GM18511 (cell line): ENCODE measurements around the gene CDH9.

Source experiments
- ATAC-seq: cut with Tn5 transposase; IDR thresholded peaks from one replicate; pipeline ENCODE4 v1.9.1; 2021; ENCODE audit warnings: mild to moderate bottlenecking, moderate library complexity; ENCODE audit not compliant: unreplicated experiment

CDH9 gene

GRCh38 chr5:27038476-27038875 lies at the start of gene CDH9:
CDH9 (minus strand) TSS chr5:27038586; CDS start chr5:26988333, 50,253 bp downstream.
- no peak for ATAC-seq

GRCh38 chr5:27087747-27088146 lies 49.4 kb upstream of the CDH9 start:
- no peak for ATAC-seq

GRCh38 chr5:27083449-27084415 lies 45.3 kb upstream of the CDH9 start:
- ATAC-seq, result no peak

GRCh38 chr5:27080147-27080546 lies 41.8 kb upstream of the CDH9 start:
- no peak for ATAC-seq

DNA sequence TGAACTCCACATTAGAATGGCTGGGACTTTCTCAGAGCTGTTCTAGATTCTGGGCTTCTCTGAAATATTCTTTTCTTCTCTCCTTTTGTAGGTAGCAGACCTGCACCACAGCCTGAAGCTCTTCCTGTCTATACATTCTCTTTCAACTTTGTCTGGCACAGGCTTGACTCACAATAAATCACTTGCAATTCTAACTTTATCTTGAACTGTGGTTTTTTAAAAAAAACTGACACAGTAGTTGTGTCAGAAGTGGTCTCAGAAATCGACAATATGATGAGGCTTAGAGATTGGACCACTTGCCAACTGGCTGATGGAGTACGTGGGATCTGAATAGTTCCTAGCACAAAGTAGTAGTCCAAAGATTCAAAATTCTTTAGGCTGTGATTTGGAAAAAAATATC lies 24.1 kb upstream of the CDH9 start:
- ATAC-seq, result no peak

- no peak for ATAC-seq
These were observed 10.1 kb upstream of the CDH9 start for GRCh38 chr5:27048510-27048909.

DNA sequence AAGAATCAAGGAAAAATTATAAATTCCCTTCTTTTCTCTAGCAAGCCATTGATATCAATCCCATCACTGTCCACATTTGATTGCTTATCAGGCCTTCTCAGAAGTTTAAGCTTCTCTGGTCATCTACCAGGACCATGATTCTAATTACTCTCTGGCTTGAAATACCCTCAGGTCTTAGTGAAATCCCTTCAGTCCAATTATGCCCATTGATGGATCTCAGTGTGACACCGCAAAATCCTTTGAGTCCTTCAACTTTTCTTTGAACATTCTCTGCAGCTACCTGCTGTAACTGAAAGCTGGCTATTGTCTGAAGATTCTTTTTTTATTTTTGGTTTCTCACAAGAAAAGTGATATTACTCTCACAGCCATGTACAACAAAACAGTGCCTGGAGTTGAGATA lies 3.0 kb upstream of the CDH9 start:
- ATAC-seq, result no peak

- no peak for ATAC-seq
These were observed 3.8 kb downstream of the CDH9 start for GRCh38 chr5:27034565-27034964.

DNA sequence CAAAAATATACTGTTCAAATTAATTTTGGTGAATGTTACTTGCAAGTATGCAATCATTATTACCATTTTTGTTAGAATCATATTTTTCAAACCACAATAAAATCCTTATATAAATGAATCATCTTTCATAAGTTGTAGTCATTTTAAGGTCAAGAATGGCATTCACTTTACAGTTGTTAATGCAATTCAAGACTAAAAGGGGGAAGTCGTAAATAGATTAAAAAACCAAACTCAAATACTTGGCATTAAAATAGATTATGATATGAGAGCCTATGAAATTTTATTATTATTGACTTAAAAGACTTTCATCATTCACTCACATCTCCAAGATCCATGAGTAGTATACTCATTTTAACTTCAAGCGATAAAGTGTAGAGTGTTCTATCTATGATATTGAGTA lies 11.6 kb downstream of the CDH9 start:
- no peak for ATAC-seq

GRCh38 chr5:27026063-27026462 lies 12.3 kb downstream of the CDH9 start:
- no peak for ATAC-seq

GRCh38 chr5:27021471-27021870 lies 16.9 kb downstream of the CDH9 start:
- ATAC-seq, result no peak

DNA sequence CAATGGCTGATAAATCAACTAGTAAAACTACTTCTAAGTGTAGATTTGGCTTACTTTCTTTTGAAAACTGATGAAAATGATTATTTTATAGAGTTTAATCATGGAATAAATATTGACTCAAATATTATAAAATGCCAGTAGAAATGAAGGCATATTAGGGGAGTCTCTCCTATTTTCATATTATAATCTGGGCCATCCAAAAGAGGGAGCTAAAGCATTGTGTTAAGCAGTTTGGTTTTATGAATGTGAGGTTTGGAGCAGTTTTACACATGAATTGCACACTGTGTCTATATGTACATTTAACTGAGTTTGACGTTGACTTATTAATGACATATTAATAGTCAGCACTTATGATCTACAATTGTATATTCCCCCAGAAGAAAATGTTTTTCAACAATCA lies 17.4 kb downstream of the CDH9 start:
- no peak for ATAC-seq

GRCh38 chr5:27015758-27016157 lies 22.6 kb downstream of the CDH9 start:
- ATAC-seq, result no peak

DNA sequence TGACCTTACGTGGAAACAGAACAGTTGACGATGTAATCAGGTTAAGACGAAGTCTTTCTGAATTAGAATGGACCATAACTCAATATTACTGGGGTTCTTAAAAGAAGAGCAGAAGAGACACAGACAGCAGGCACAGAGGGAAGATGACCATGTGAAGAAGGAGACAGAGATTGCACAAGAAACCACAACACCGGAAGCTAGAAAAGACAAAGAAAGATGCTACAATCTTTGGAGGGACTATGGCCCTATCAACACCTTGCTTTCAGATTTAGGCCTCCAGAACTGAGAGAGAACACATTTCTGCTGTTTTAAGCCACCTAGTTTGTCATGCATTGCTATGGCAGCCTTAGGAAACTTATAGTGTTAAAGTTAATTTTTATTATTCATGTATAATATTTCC lies 27.1 kb downstream of the CDH9 start:
- ATAC-seq, result no peak

DNA sequence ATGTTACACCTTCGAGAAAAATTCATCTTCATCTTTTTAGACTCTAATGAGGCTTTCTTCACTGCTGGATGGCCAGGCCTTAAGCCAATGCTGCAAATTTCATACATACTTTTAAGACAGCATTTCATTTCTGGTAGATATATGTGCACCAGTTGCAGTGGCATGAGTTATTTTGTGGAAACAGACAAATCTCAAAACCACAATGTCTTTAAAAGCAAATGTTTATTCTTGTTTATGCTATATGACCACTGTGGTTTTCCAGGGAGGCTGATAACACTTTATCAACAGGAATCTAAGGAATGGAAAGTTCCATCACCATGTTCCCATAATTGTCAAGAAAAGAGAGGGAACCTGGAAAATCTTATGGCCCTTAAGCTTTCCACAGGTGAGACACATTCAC lies 27.7 kb downstream of the CDH9 start:
- no peak for ATAC-seq

DNA sequence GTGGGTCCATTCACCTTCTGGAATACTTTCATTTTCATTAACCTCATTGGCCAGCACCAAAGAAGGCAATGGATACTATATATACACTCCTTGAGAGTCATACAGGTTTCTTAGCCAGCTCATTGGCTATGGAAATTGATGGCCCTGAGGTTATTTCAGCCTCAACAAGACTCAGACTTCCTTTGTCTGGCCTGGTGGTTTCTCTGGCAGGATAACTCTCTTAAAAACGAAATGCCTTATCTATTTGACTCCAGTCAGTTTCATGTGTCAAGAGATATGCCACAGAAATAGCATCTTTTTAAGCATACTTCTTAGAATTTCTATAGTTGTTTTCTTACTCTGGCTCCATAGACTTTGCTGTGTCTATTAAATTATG lies 28.9 kb downstream of the CDH9 start:
- ATAC-seq, result no peak

- no peak for ATAC-seq
These were observed 29.5 kb downstream of the CDH9 start for GRCh38 chr5:27008604-27009539.

- no peak for ATAC-seq
These were observed 31.3 kb downstream of the CDH9 start for GRCh38 chr5:27007121-27007520.

- no peak for ATAC-seq
These were observed 51.4 kb downstream of the CDH9 start for GRCh38 chr5:26986985-26987384.

DNA sequence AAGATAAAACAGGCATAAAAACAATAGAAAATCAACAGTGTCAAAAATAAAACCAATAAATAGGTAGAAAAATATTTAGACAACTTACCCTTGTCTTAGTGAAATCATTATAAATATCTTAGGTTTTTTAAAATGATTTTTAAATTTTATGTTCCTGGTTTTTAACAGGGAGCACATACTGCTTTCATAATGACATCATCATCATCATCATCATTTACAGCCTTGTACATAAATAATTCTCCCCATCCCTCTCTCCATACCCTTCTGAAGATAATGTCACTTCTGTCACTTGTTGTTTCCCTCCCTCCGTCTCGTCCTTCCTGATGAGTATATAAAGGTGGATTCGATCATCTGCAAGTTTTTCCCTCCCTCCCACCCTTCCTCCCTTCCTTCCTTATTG lies 56.6 kb downstream of the CDH9 start:
- ATAC-seq, result no peak

- no peak for ATAC-seq
These were observed 79.1 kb downstream of the CDH9 start for GRCh38 chr5:26959290-26959689.

DNA sequence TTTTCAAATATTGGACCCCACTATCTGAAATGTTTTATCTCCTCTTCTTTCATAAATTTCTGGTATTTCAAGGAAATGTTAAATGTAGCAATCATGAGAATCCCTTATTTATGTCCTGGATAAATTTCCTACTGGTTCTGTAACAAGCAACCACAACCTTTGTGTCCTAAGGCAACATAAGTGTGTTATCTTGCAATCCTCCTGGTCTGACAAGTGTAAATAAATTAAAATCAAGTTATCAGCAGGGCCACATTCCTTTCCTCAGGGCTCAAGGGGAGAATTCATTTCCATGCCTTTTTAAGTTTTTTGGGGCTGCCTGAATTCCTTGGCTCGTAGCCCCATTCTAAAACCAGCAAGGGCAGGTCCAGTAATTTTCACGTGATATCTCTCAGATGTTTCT lies 83.2 kb downstream of the CDH9 start:
- ATAC-seq, result no peak
